GM23338 (cell line): ENCODE data around the gene RBPJ. TPM values are rescaled to one million over a fixed set of nuclear protein-coding genes. Genes with fewer than 3 reads are reported as not detected.

Source experiments
- ATAC-seq: fragments of 200-7000 bp; cut with Tn5 transposase; 3 replicates; pipeline ENCODE4 v1.9.1; 2020
- DNase-seq: peaks from one replicate; pipeline ENCODE4 v3.0.0-alpha.2; 2015; ENCODE audit warnings: low spot score
- H2AFZ ChIP-seq: fragments of 200-600 bp; sonication (generic); 2 replicates; pipeline ENCODE4 v1.8.0; 2016; ENCODE audit warnings: antibody characterized with exemption, mild to moderate bottlenecking, moderate library complexity
- H3F3A ChIP-seq: fragments of 200-600 bp; sonication (generic); replicated peaks from 2 replicates; pipeline ENCODE4 v1.8.0; 2017; ENCODE audit warnings: antibody characterized with exemption, mixed run types, low read depth
- H3K27ac ChIP-seq: fragments of 200-600 bp; sonication (generic); 2 replicates; pipeline ENCODE4 v1.6.1; 2016; ENCODE audit warnings: low read depth
- H3K27me3 ChIP-seq: fragments of 200-600 bp; sonication (generic); 2 replicates; pipeline ENCODE4 v1.8.0; 2016; ENCODE audit warnings: mild to moderate bottlenecking, mixed run types, moderate library complexity; ENCODE audit not compliant: insufficient read depth
- H3K36me3 ChIP-seq: fragments of 200-600 bp; sonication (generic); 2 replicates; pipeline ENCODE4 v1.8.0; 2016; ENCODE audit warnings: mild to moderate bottlenecking; ENCODE audit not compliant: insufficient read depth
- H3K4me1 ChIP-seq: fragments of 200-600 bp; sonication (generic); 2 replicates; pipeline ENCODE4 v1.8.0; 2016; ENCODE audit warnings: mild to moderate bottlenecking, moderate library complexity; ENCODE audit not compliant: insufficient read depth
- H3K4me2 ChIP-seq: fragments of 200-600 bp; sonication (generic); 2 replicates; pipeline ENCODE4 v1.7.1; 2017; ENCODE audit warnings: mixed run types
- H3K4me3 ChIP-seq: fragments of 200-600 bp; sonication (generic); 2 replicates; pipeline ENCODE4 v1.6.1; 2016; ENCODE audit warnings: mixed run types
- H3K79me2 ChIP-seq: fragments of 200-600 bp; sonication (generic); replicated peaks from 2 replicates; pipeline ENCODE4 v1.8.0; 2017; ENCODE audit warnings: mild to moderate bottlenecking; ENCODE audit not compliant: insufficient read depth
- H3K9me2 ChIP-seq: fragments of 200-600 bp; sonication (generic); 2 replicates; pipeline ENCODE4 v1.8.0; 2017; ENCODE audit not compliant: insufficient read depth
- H4K20me1 ChIP-seq: fragments of 200-600 bp; sonication (generic); replicated peaks from 2 replicates; pipeline ENCODE4 v1.8.0; 2017; ENCODE audit warnings: mild to moderate bottlenecking; ENCODE audit not compliant: insufficient read depth
- H3K27ac Mint-ChIP-seq: 2 replicates; pipeline ENCODE4 v1.8.0; 2020; ENCODE audit warnings: inconsistent platforms, mild to moderate bottlenecking, moderate library complexity, mixed read lengths
- H3K27me3 Mint-ChIP-seq: 3 replicates; pipeline ENCODE4 v1.8.0; 2022; ENCODE audit warnings: low read depth, mild to moderate bottlenecking, moderate library complexity, mixed read lengths, inconsistent platforms; ENCODE audit not compliant: insufficient read depth, poor library complexity
- H3K36me3 Mint-ChIP-seq: 3 replicates; pipeline ENCODE4 v1.8.0; 2021; ENCODE audit warnings: low read depth, mild to moderate bottlenecking, inconsistent platforms, moderate library complexity, mixed read lengths
- H3K4me1 Mint-ChIP-seq: 3 replicates; pipeline ENCODE4 v1.8.0; 2020; ENCODE audit warnings: mild to moderate bottlenecking, inconsistent platforms, mixed read lengths
- H3K4me3 Mint-ChIP-seq: 3 replicates; pipeline ENCODE4 v1.8.0; 2021; ENCODE audit warnings: moderate library complexity, mild to moderate bottlenecking, inconsistent platforms, mixed read lengths
- H3K9me3 Mint-ChIP-seq: 3 replicates; pipeline ENCODE4 v1.8.0; 2020; ENCODE audit warnings: moderate library complexity, mild to moderate bottlenecking, inconsistent platforms, mixed read lengths
- EZH2 ChIP-seq: fragments of 200-600 bp; sonication (generic); IDR thresholded peaks from one replicate; pipeline ENCODE4 v1.8.0; 2017; ENCODE audit warnings: antibody characterized with exemption, mild to moderate bottlenecking, low read depth; ENCODE audit not compliant: unreplicated experiment
- JUNB ChIP-seq: IDR thresholded peaks from one replicate; pipeline ENCODE4 v1.6.1; 2016; ENCODE audit warnings: antibody characterized with exemption; ENCODE audit not compliant: unreplicated experiment
- NANOG ChIP-seq: IDR thresholded peaks from 2 replicates; pipeline ENCODE4 v1.6.1; 2016; ENCODE audit warnings: antibody characterized with exemption, borderline replicate concordance
- POLR2AphosphoS5 ChIP-seq: IDR thresholded peaks from 2 replicates; pipeline ENCODE4 v1.6.1; 2016; ENCODE audit warnings: antibody characterized with exemption, low read depth
- STAT1 ChIP-seq: IDR thresholded peaks from one replicate; pipeline ENCODE4 v1.6.1; 2016; ENCODE audit warnings: antibody characterized with exemption; ENCODE audit not compliant: unreplicated experiment
- ZNF114 ChIP-seq: fragments of 250-450 bp; sonication (Bioruptor Pico); IDR thresholded peaks from 2 replicates; pipeline ENCODE4 v1.5.0; 2020; ENCODE audit warnings: mild to moderate bottlenecking, moderate library complexity
- polyA plus RNA-seq: library from polyadenylated mRNA; unstranded; fragments of >200 nt; fragmentation: Nextera tagmentation; extraction: Ambion mirVana; gene quantifications from 2 replicates; pipeline ENCODE4 v1.2.1, GENCODE V29; 2016
- total RNA-seq: library from RNA; depleted of rRNA; stranded (reverse); fragments of >200 nt; shearing (Covaris generic); gene quantifications from 2 replicates; pipeline ENCODE4 v1.2.3, GENCODE V29; 2014
- TF ChIP-seq, protein P1 (sequence below): fragments of 250-450 bp; sonication (Bioruptor Pico); IDR thresholded peaks from 2 replicates; pipeline ENCODE4 v1.5.0; 2020; ENCODE audit warnings: mild to moderate bottlenecking, moderate library complexity
- TF ChIP-seq, protein P2 (sequence below): IDR thresholded peaks from 2 replicates; pipeline ENCODE4 v1.6.1; 2016; ENCODE audit warnings: antibody characterized with exemption
- TF ChIP-seq, protein P3 (sequence below), 2 experiments: fragments of 200-600 bp in 1 of 2; sonication (generic) in 1 of 2; conservative IDR thresholded peaks; 2 replicates each; pipeline versions ENCODE4 v1.5.1 to v1.6.1; 2016 to 2017; ENCODE audit warnings: antibody characterized with exemption in 2 of 2, low read depth in 2 of 2, mild to moderate bottlenecking in 2 of 2, moderate library complexity in 1 of 2
- TF ChIP-seq, protein P4 (sequence below): IDR thresholded peaks from one replicate; pipeline ENCODE4 v1.6.1; 2018; ENCODE audit warnings: antibody characterized with exemption; ENCODE audit not compliant: unreplicated experiment

RBPJ gene
- total and polyA plus RNA-seq, 2 experiments from 2014 or later: 212 to 457 TPM

DNA sequence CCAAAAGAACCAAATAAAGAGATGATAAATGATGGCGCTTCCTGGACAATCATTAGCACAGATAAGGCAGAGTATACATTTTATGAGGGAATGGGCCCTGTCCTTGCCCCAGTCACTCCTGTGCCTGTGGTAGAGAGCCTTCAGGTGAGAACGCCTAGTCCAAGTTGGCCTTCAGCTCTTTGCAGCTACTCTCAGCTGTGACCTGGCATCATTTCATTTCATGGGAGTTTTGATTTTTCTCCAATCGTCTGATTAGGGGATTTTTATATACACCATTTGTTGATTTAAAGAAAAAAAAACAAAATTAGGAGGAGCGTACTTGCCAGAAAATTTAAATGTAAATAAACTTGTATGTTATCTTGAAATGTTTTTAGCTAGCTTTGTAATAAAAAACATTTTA is 109.1 kb downstream of the RBPJ start (continued):
- TF ChIP-seq, protein P1, sequence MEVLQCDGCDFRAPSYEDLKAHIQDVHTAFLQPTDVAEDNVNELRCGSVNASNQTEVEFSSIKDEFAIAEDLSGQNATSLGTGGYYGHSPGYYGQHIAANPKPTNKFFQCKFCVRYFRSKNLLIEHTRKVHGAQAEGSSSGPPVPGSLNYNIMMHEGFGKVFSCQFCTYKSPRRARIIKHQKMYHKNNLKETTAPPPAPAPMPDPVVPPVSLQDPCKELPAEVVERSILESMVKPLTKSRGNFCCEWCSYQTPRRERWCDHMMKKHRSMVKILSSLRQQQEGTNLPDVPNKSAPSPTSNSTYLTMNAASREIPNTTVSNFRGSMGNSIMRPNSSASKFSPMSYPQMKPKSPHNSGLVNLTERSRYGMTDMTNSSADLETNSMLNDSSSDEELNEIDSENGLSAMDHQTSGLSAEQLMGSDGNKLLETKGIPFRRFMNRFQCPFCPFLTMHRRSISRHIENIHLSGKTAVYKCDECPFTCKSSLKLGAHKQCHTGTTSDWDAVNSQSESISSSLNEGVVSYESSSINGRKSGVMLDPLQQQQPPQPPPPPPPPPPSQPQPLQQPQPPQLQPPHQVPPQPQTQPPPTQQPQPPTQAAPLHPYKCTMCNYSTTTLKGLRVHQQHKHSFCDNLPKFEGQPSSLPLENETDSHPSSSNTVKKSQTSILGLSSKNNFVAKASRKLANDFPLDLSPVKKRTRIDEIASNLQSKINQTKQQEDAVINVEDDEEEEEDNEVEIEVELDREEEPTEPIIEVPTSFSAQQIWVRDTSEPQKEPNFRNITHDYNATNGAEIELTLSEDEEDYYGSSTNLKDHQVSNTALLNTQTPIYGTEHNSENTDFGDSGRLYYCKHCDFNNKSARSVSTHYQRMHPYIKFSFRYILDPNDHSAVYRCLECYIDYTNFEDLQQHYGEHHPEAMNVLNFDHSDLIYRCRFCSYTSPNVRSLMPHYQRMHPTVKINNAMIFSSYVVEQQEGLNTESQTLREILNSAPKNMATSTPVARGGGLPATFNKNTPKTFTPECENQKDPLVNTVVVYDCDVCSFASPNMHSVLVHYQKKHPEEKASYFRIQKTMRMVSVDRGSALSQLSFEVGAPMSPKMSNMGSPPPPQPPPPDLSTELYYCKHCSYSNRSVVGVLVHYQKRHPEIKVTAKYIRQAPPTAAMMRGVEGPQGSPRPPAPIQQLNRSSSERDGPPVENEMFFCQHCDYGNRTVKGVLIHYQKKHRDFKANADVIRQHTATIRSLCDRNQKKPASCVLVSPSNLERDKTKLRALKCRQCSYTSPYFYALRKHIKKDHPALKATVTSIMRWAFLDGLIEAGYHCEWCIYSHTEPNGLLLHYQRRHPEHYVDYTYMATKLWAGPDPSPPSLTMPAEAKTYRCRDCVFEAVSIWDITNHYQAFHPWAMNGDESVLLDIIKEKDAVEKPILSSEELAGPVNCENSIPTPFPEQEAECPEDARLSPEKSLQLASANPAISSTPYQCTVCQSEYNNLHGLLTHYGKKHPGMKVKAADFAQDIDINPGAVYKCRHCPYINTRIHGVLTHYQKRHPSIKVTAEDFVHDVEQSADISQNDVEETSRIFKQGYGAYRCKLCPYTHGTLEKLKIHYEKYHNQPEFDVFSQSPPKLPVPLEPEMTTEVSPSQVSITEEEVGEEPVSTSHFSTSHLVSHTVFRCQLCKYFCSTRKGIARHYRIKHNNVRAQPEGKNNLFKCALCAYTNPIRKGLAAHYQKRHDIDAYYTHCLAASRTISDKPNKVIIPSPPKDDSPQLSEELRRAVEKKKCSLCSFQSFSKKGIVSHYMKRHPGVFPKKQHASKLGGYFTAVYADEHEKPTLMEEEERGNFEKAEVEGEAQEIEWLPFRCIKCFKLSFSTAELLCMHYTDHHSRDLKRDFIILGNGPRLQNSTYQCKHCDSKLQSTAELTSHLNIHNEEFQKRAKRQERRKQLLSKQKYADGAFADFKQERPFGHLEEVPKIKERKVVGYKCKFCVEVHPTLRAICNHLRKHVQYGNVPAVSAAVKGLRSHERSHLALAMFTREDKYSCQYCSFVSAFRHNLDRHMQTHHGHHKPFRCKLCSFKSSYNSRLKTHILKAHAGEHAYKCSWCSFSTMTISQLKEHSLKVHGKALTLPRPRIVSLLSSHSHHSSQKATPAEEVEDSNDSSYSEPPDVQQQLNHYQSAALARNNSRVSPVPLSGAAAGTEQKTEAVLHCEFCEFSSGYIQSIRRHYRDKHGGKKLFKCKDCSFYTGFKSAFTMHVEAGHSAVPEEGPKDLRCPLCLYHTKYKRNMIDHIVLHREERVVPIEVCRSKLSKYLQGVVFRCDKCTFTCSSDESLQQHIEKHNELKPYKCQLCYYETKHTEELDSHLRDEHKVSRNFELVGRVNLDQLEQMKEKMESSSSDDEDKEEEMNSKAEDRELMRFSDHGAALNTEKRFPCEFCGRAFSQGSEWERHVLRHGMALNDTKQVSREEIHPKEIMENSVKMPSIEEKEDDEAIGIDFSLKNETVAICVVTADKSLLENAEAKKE: no peak
- no peak for TF ChIP-seq NANOG
- TF ChIP-seq, protein P2, sequence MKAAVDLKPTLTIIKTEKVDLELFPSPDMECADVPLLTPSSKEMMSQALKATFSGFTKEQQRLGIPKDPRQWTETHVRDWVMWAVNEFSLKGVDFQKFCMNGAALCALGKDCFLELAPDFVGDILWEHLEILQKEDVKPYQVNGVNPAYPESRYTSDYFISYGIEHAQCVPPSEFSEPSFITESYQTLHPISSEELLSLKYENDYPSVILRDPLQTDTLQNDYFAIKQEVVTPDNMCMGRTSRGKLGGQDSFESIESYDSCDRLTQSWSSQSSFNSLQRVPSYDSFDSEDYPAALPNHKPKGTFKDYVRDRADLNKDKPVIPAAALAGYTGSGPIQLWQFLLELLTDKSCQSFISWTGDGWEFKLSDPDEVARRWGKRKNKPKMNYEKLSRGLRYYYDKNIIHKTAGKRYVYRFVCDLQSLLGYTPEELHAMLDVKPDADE: no peak
- TF ChIP-seq POLR2AphosphoS5: no peak
- no peak for TF ChIP-seq JUNB

DNA sequence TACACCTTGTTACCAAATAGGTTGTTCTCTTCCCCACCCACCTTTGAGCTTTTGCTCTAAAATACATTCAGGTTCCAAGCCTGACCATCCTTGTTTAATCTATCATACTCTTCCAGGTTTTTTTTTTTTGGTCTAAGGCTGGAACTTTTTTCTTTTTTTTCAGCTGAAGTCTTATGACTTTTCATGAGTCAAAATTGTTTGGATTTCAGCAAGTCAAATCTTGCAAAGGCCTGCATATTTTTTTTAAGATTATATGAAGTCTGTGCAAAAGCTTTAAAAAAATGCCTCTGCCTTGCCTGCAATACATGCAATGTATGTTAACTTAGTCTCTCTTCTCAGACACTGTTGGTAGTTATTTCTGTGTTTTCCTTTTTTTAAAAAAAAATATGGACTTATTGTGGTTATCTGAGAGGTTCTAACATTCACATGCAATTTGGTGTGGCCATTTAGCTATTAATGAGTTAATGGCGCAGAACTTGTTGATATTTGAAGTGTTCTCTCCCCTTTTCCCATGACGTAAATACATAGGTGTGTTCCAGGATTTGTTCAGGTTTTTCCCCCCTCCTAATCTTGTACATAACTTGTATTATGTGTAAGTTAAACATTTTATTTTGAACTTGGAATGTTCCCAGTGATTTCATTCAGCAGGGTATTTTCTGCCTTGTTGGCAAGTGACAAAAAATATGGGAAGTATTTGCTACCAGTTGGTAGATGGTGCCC is 110.8 kb downstream of the RBPJ start:
- Mint-ChIP-seq H3K4me3 (no peak overlapping the region), H3K4me1 (no peaks in the 10 kb centered on the region), H3K27ac (no peak overlapping the region), H3K36me3 (peaks cover 56% of the 10 kb centered on the region), H3K9me3 (no peaks in the 10 kb centered on the region), H3K27me3 (peaks cover 5% of the 10 kb centered on the region)
- Histone ChIP-seq H3K4me3 (no peak overlapping the region), H3K79me2 (peaks cover 1% of the 10 kb centered on the region; the same call in 1 of the 2 replicates), H3K4me2 (no peak overlapping the region), H3K9me2 (no peaks in the 10 kb centered on the region), H3K27ac (peak overlapping the region; percentile 3; the same call in 1 of the 2 replicates), H3K4me1 (no peaks in the 10 kb centered on the region), H3K27me3 (no peaks in the 10 kb centered on the region), H4K20me1 (no peaks in the 10 kb centered on the region), H2AFZ (no peak overlapping the region), H3F3A (no peaks in the 10 kb centered on the region), H3K36me3 (peaks cover 43% of the 10 kb centered on the region)
- ATAC-seq (no peak), DNase-seq (no peak)
- TF ChIP-seq STAT1: no peak
- TF ChIP-seq, protein P3, sequence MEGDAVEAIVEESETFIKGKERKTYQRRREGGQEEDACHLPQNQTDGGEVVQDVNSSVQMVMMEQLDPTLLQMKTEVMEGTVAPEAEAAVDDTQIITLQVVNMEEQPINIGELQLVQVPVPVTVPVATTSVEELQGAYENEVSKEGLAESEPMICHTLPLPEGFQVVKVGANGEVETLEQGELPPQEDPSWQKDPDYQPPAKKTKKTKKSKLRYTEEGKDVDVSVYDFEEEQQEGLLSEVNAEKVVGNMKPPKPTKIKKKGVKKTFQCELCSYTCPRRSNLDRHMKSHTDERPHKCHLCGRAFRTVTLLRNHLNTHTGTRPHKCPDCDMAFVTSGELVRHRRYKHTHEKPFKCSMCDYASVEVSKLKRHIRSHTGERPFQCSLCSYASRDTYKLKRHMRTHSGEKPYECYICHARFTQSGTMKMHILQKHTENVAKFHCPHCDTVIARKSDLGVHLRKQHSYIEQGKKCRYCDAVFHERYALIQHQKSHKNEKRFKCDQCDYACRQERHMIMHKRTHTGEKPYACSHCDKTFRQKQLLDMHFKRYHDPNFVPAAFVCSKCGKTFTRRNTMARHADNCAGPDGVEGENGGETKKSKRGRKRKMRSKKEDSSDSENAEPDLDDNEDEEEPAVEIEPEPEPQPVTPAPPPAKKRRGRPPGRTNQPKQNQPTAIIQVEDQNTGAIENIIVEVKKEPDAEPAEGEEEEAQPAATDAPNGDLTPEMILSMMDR (conservative IDR thresholded peaks at IDR 0.05; ENCODE audit: low read depth in 2 of 2): no peak
- no peak for TF ChIP-seq ZNF114 (CRISPR knock-in tag)
- no peak for TF ChIP-seq JUNB
- TF ChIP-seq, protein P4, sequence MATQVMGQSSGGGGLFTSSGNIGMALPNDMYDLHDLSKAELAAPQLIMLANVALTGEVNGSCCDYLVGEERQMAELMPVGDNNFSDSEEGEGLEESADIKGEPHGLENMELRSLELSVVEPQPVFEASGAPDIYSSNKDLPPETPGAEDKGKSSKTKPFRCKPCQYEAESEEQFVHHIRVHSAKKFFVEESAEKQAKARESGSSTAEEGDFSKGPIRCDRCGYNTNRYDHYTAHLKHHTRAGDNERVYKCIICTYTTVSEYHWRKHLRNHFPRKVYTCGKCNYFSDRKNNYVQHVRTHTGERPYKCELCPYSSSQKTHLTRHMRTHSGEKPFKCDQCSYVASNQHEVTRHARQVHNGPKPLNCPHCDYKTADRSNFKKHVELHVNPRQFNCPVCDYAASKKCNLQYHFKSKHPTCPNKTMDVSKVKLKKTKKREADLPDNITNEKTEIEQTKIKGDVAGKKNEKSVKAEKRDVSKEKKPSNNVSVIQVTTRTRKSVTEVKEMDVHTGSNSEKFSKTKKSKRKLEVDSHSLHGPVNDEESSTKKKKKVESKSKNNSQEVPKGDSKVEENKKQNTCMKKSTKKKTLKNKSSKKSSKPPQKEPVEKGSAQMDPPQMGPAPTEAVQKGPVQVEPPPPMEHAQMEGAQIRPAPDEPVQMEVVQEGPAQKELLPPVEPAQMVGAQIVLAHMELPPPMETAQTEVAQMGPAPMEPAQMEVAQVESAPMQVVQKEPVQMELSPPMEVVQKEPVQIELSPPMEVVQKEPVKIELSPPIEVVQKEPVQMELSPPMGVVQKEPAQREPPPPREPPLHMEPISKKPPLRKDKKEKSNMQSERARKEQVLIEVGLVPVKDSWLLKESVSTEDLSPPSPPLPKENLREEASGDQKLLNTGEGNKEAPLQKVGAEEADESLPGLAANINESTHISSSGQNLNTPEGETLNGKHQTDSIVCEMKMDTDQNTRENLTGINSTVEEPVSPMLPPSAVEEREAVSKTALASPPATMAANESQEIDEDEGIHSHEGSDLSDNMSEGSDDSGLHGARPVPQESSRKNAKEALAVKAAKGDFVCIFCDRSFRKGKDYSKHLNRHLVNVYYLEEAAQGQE: no peak
- no peak for TF ChIP-seq POLR2AphosphoS5
- TF ChIP-seq, protein P2: no peak
- TF ChIP-seq EZH2: no peak
